GM12873 (cell line): ENCODE measurements around the gene RARRES2.

Experiments
- CTCF ChIP-seq: IDR thresholded peaks from 2 replicates; pipeline ENCODE4 v1.5.1; 2012; ENCODE audit warnings: low read depth, mild to moderate bottlenecking, moderate library complexity, low read length, control low read depth; ENCODE audit not compliant: insufficient read depth; ENCODE audit errors: missing control alignments

Gene RARRES2

GRCh38 chr7:150308575-150308974 lies 32.9 kb downstream of the RARRES2 start:
- no peak for TF ChIP-seq CTCF

GRCh38 chr7:150307904-150308303 lies 33.5 kb downstream of the RARRES2 start:
- TF ChIP-seq CTCF, result no peak

- no peak for TF ChIP-seq CTCF
Measured at GRCh38 chr7:150307129-150307528, 34.3 kb downstream of the RARRES2 start.
